Measurements from ENCODE around the gene ERP27.

ERP27 gene

DNA sequence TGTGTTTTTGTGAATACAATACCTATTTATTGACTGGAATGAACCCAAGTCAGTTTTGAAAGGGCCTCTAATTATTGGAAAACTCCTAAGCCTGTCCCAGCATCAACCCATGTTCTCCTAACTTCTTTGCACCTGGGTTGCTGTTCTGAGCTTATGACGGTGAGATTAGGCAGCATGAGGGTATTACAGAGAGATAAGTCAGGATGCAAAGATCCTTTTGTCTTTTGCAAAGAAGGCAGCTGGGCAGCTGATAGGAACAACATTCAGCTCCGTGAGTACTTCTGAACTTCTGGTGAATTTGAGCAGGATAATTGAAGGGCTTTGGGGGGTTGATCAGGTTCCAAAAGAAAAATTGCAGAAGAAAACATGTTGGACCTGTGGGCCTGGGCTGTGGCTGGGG is 34.5 kb upstream of the ERP27 start, which contains the start of gene PDE6H:
PDE6H (plus strand) TSS at position 227 of the 400 bp plus-strand sequence. CDS start 4,971 bp downstream, outside the sequence.
- Histone ChIP-seq H3K27me3 (replicated peaks; ENCODE audit: control insufficient read depth, insufficient read depth, low read length) (no peaks in the 10 kb centered on the region), H3K36me3 (ENCODE audit: control insufficient read depth, insufficient read depth, low read length) (no peaks in the 10 kb centered on the region), H3K4me3 (replicated peaks; ENCODE audit: low read depth, low read length) (no peak within 1 kb of the TSS)
- no peak for DNase-seq (ENCODE audit: extremely low read depth, insufficient read length)
- TF ChIP-seq, protein P1, sequence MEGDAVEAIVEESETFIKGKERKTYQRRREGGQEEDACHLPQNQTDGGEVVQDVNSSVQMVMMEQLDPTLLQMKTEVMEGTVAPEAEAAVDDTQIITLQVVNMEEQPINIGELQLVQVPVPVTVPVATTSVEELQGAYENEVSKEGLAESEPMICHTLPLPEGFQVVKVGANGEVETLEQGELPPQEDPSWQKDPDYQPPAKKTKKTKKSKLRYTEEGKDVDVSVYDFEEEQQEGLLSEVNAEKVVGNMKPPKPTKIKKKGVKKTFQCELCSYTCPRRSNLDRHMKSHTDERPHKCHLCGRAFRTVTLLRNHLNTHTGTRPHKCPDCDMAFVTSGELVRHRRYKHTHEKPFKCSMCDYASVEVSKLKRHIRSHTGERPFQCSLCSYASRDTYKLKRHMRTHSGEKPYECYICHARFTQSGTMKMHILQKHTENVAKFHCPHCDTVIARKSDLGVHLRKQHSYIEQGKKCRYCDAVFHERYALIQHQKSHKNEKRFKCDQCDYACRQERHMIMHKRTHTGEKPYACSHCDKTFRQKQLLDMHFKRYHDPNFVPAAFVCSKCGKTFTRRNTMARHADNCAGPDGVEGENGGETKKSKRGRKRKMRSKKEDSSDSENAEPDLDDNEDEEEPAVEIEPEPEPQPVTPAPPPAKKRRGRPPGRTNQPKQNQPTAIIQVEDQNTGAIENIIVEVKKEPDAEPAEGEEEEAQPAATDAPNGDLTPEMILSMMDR (IDR thresholded peaks at IDR 0.05; ENCODE audit: insufficient read depth, low read length, poor library complexity, severe bottlenecking): no peak

DNA sequence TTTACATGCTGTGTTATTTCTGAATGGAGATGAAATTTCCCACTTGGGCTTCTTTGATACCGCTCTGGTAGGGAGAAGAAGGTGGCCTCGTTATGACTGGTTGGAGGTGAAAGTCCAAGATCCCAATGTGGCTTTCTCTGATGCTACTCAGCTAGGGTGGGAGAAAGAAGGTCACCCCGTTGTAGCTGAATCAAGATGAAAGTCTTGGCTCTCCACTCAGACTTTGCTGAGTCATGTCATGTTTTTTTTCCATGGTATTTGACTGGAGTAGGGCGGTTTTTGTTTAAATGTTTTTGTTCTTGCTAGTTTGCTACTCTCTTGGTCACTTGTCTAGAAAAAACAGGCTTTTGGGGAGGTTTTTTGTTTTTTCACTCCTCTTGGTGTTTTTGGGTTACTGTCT is 32.1 kb upstream of the ERP27 start:
- TF ChIP-seq, protein P1 (IDR thresholded peaks at IDR 0.05; ENCODE audit: insufficient read depth, low read length, poor library complexity, severe bottlenecking): no peak

DNA sequence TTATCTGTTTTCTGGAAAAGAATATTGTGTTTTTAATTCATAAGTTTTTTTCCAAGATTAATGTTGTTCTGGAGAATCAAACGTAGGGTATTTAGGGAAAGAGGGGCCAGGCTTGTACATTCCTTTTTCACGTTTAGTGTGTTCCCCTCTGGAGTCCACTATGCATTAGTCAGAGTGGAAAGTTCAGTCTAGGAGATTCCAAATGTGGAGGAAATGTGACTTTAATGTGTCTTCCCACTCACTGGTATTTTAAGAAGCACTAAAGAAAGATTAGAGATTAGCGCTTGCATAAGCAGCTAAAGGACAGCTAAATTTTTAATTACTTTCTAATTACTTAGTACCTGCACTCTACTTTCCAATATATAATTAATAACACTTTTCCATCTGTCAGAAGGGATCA is 30.1 kb upstream of the ERP27 start:
- Histone ChIP-seq H3K4me3 (replicated peaks; ENCODE audit: low read depth, low read length) (no peak overlapping the region), H3K27me3 (replicated peaks; ENCODE audit: control insufficient read depth, insufficient read depth, low read length) (no peaks in the 10 kb centered on the region), H3K36me3 (ENCODE audit: control insufficient read depth, insufficient read depth, low read length) (no peaks in the 10 kb centered on the region)
- TF ChIP-seq, protein P1 (IDR thresholded peaks at IDR 0.05; ENCODE audit: insufficient read depth, low read length, poor library complexity, severe bottlenecking): no peak
- DNase-seq (ENCODE audit: extremely low read depth, insufficient read length): no peak

More for the DNA sequence above, 32.1 kb upstream of the ERP27 start:
- Histone ChIP-seq H3K4me3 (replicated peaks; ENCODE audit: low read depth, low read length) (no peak overlapping the region), H3K27me3 (replicated peaks; ENCODE audit: control insufficient read depth, insufficient read depth, low read length) (no peaks in the 10 kb centered on the region), H3K36me3 (ENCODE audit: control insufficient read depth, insufficient read depth, low read length) (no peaks in the 10 kb centered on the region)
- DNase-seq (ENCODE audit: extremely low read depth, insufficient read length): no peak

DNA sequence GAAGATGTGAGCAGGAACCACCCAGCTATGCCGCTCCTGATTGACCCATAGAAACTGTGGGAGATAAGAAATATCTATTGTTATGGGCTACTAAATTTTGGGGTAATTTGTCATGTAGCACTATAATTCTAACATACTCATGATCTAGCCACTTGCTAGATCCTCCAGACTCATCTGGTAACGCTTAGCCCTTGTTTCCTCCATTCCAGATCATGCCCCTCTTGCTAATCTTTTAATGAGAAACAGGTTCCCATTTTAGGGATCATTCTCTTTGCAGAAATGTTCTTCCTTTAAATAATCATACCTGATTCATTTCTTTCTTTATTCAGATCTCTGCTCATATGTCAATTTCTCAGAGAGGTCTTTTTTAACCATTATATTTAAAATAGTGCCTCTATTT is 26.9 kb upstream of the ERP27 start:
- TF ChIP-seq, protein P1 (IDR thresholded peaks at IDR 0.05; ENCODE audit: insufficient read depth, low read length, poor library complexity, severe bottlenecking): no peak
- H3K27me3 ChIP-seq (replicated peaks; ENCODE audit: control insufficient read depth, insufficient read depth, low read length): no peaks in the 10 kb centered on the region
- no peak for DNase-seq (ENCODE audit: extremely low read depth, insufficient read length)
- H3K36me3 ChIP-seq (ENCODE audit: control insufficient read depth, insufficient read depth, low read length): no peaks in the 10 kb centered on the region
- no peak overlapping the region for H3K4me3 ChIP-seq (replicated peaks; ENCODE audit: low read depth, low read length)

DNA sequence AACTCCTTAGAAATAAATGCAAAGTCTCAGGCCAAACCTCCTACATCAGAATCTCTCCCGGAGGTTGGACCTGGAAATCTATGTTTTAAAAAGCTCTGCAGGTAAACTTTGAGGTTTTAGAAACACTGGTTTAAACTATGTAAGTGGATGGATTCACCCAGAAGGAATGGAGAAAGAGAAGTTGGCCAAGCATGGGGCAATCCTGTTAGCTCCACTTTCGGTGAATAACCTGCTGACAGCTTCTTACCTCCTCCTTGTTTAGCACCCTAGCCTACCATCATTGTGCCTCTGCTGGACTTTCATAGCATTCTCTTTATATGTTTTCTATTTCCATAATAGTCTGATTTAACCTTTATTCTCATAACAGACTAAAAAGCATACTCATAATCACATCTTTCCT is 26.1 kb upstream of the ERP27 start:
- no peaks in the 10 kb centered on the region for H3K27me3 ChIP-seq (replicated peaks; ENCODE audit: control insufficient read depth, insufficient read depth, low read length)
- TF ChIP-seq, protein P1 (IDR thresholded peaks at IDR 0.05; ENCODE audit: insufficient read depth, low read length, poor library complexity, severe bottlenecking): no peak
- no peak overlapping the region for H3K4me3 ChIP-seq (replicated peaks; ENCODE audit: low read depth, low read length)
- no peak for DNase-seq (ENCODE audit: extremely low read depth, insufficient read length)
- no peaks in the 10 kb centered on the region; the same call in 1 of the 2 replicates for H3K36me3 ChIP-seq (ENCODE audit: control insufficient read depth, insufficient read depth, low read length)

DNA sequence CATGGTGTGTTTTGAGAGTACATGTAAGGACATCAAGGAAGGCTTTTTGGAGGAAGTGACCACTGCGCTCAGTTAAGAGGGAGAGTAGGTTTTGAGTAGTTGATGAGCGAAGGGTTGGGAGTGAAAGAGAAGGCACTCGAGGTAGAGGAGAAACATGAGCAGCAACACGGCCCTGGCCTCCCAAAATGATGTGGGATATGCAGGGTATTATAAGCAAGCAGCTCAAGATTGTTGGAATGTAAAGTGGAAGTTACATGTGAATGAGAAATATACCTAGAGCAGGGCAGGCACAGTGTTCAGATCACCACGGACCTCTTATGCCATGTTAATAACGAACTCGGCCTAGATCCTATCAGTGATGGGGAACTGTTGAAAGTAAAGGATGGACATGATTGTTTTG is 25.2 kb upstream of the ERP27 start:
- no peak for DNase-seq (ENCODE audit: extremely low read depth, insufficient read length)
- Histone ChIP-seq H3K27me3 (replicated peaks; ENCODE audit: control insufficient read depth, insufficient read depth, low read length) (no peaks in the 10 kb centered on the region), H3K4me3 (replicated peaks; ENCODE audit: low read depth, low read length) (no peak overlapping the region), H3K36me3 (ENCODE audit: control insufficient read depth, insufficient read depth, low read length) (no peaks in the 10 kb centered on the region; the same call in 1 of the 2 replicates)
- TF ChIP-seq, protein P1 (IDR thresholded peaks at IDR 0.05; ENCODE audit: insufficient read depth, low read length, poor library complexity, severe bottlenecking): no peak
